Astrocyte (in vitro differentiated cells and primary cell): ENCODE results near the gene IL34. TPM values are rescaled to one million over a fixed set of nuclear protein-coding genes. Genes with fewer than 3 reads are reported as not detected.

Source experiments
- DNase-seq: peaks from one replicate; pipeline ENCODE4 v3.0.0-alpha.2; 2010; ENCODE audit warnings: low read depth
- FAIRE-seq: peaks from 2 replicates; lab custom pipeline; 2011; peaks lifted over from hg19 to GRCh38; lab: Jason Lieb, UNC
- H2AFZ ChIP-seq: 2 replicates; pipeline ENCODE4 v1.6.0; 2012; ENCODE audit warnings: low read depth, low read length, inconsistent platforms
- H3K27ac ChIP-seq: 2 replicates; pipeline ENCODE4 v1.5.1; 2011; ENCODE audit warnings: low read depth, low read length, inconsistent platforms
- H3K27me3 ChIP-seq: 2 replicates; pipeline ENCODE4 v1.6.0; 2011; ENCODE audit warnings: low read length, inconsistent platforms; ENCODE audit not compliant: insufficient read depth
- H3K36me3 ChIP-seq: 2 replicates; pipeline ENCODE4 v1.5.1; 2011; ENCODE audit warnings: low read length, inconsistent platforms; ENCODE audit not compliant: insufficient read depth
- H3K4me1 ChIP-seq: 2 replicates; pipeline ENCODE4 v1.5.1; 2011; ENCODE audit warnings: low read length, inconsistent platforms; ENCODE audit not compliant: insufficient read depth
- H3K4me2 ChIP-seq: 2 replicates; pipeline ENCODE4 v1.6.0; 2012; ENCODE audit warnings: low read length, inconsistent platforms
- H3K4me3 ChIP-seq: 2 replicates; pipeline ENCODE4 v1.5.1; 2011; ENCODE audit warnings: low read depth, mild to moderate bottlenecking, low read length, inconsistent platforms; ENCODE audit not compliant: insufficient read depth
- H3K79me2 ChIP-seq: 2 replicates; pipeline ENCODE4 v1.6.0; 2012; ENCODE audit warnings: mild to moderate bottlenecking, low read length, inconsistent platforms; ENCODE audit not compliant: insufficient read depth
- H3K9ac ChIP-seq: 2 replicates; pipeline ENCODE4 v1.6.0; 2012; ENCODE audit warnings: mild to moderate bottlenecking, low read length, inconsistent platforms
- H3K9me3 ChIP-seq: 2 replicates; pipeline ENCODE4 v1.5.1; 2012; ENCODE audit warnings: low read depth, mild to moderate bottlenecking, low read length, inconsistent platforms; ENCODE audit not compliant: insufficient read depth
- H4K20me1 ChIP-seq: 2 replicates; pipeline ENCODE4 v1.6.0; 2012; ENCODE audit warnings: low read length, inconsistent platforms; ENCODE audit not compliant: insufficient read depth
- H3K27ac Mint-ChIP-seq: one replicate; pipeline ENCODE4 v1.8.0; 2021; ENCODE audit warnings: mild to moderate bottlenecking, mixed read lengths; ENCODE audit not compliant: unreplicated experiment
- H3K27me3 Mint-ChIP-seq: one replicate; pipeline ENCODE4 v1.8.0; 2021; ENCODE audit warnings: low read depth, mixed read lengths; ENCODE audit not compliant: unreplicated experiment
- H3K36me3 Mint-ChIP-seq: one replicate; pipeline ENCODE4 v1.8.0; 2021; ENCODE audit warnings: low read depth, mixed read lengths; ENCODE audit not compliant: unreplicated experiment
- H3K4me1 Mint-ChIP-seq: one replicate; pipeline ENCODE4 v1.8.0; 2021; ENCODE audit warnings: low read depth, mixed read lengths; ENCODE audit not compliant: unreplicated experiment
- H3K4me3 Mint-ChIP-seq: one replicate; pipeline ENCODE4 v1.8.0; 2021; ENCODE audit warnings: mild to moderate bottlenecking, moderate library complexity, mixed read lengths; ENCODE audit not compliant: unreplicated experiment
- H3K9me3 Mint-ChIP-seq: one replicate; pipeline ENCODE4 v1.8.0; 2021; ENCODE audit warnings: mild to moderate bottlenecking, mixed read lengths; ENCODE audit not compliant: unreplicated experiment
- EZH2 ChIP-seq: IDR thresholded peaks from 2 replicates; pipeline ENCODE4 v1.6.1; 2012; ENCODE audit warnings: mild to moderate bottlenecking, low read length, inconsistent platforms; ENCODE audit not compliant: insufficient read depth
- total RNA-seq: library from RNA; stranded (reverse); gene quantifications from 2 replicates; pipeline ENCODE4 v1.2.1, GENCODE V29; 2021
- TF ChIP-seq, protein P1 (sequence below): IDR thresholded peaks from 2 replicates; pipeline ENCODE4 v1.5.1; 2011; ENCODE audit warnings: low read depth, mild to moderate bottlenecking, inconsistent platforms, low read length, moderate library complexity; ENCODE audit not compliant: insufficient read depth

The IL34 gene
- total RNA-seq, 1 donor from 2014 or later = 0.34 TPM

DNA sequence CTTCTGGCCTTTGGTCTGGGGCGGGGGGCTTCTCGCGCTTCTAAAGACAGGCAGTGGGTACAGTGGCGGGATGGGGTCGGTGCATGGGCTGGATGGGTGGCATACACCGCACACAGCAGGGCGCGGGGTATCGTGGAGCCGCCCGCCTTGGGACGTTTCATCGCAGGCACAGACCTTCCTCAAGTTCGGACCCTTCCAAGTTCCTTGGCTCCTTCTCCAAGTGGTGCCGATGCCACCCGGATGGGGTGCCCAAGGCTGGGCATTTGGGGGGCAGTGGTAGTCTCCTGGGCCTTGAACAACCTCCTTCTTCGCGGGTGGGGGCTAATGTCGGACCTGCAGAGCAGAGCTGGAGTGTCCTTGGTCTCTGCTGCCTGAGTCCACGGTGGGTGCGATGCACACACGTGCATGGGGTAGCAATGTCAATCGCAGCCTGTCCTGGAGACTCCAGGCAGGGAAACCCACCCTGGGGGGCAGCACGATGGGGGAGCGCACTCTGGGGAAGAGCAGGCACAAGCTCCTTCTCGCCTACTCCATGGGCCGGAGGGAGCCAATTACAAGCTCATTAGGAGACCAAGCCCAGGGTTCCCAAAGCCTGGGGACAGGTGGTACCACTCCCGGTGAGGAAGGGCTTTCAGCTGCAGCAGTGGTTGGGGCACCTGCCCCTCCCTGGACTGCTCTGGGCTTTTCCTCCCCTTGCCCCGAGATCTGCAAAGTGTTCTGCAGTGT lies 40.2 kb downstream of the IL34 start:
- H3K79me2 ChIP-seq = peaks cover 39% of the 10 kb centered on the region
- Mint-ChIP-seq H3K27ac (peak overlapping the region; percentile 75), H3K36me3 (peaks cover 2% of the 10 kb centered on the region), H3K4me3 (peak overlapping the region; percentile 83), H3K4me1 (peaks cover 18% of the 10 kb centered on the region), H3K9me3 (no peaks in the 10 kb centered on the region), H3K27me3 (no peaks in the 10 kb centered on the region)
- H3K4me2 ChIP-seq = peak overlapping the region; percentile 88
- H3K9ac ChIP-seq = peak overlapping the region; percentile 75
- no peak overlapping the region for H2AFZ ChIP-seq
- no peak for TF ChIP-seq EZH2
- no peak overlapping the region for H3K27ac ChIP-seq
- no peaks in the 10 kb centered on the region for H3K9me3 ChIP-seq
- H3K36me3 ChIP-seq = no peaks in the 10 kb centered on the region
- no peaks in the 10 kb centered on the region for H3K27me3 ChIP-seq
- FAIRE-seq (no peak), DNase-seq (no peak)
- H3K4me3 ChIP-seq = peak overlapping the region; percentile 54
- peaks cover 40% of the 10 kb centered on the region for H3K4me1 ChIP-seq
- peaks cover 33% of the 10 kb centered on the region for H4K20me1 ChIP-seq

DNA sequence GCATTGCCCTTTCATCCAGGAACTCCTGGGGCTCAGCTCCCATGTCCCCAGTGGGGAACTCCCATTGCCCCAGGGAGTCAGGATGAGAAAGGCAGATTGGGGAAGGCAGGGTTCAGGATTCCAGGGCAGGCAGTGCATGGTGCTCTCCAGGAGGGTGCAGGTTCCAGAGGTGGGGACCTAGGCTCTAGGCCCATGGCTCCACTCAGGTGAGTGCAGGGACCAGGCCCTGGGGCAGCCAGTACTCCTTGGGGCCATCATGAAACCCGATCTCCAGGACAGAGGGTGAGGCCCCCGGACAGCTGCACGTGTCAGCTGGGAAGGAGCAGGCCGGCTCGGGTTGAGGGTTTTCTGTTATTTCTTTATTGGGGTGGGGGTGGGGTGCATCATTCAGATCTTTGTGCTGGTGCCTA lies 40.7 kb downstream of the IL34 start:
- TF ChIP-seq EZH2 = no peak
- TF ChIP-seq, protein P1, sequence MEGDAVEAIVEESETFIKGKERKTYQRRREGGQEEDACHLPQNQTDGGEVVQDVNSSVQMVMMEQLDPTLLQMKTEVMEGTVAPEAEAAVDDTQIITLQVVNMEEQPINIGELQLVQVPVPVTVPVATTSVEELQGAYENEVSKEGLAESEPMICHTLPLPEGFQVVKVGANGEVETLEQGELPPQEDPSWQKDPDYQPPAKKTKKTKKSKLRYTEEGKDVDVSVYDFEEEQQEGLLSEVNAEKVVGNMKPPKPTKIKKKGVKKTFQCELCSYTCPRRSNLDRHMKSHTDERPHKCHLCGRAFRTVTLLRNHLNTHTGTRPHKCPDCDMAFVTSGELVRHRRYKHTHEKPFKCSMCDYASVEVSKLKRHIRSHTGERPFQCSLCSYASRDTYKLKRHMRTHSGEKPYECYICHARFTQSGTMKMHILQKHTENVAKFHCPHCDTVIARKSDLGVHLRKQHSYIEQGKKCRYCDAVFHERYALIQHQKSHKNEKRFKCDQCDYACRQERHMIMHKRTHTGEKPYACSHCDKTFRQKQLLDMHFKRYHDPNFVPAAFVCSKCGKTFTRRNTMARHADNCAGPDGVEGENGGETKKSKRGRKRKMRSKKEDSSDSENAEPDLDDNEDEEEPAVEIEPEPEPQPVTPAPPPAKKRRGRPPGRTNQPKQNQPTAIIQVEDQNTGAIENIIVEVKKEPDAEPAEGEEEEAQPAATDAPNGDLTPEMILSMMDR = no peak
- Histone ChIP-seq H2AFZ (no peak overlapping the region), H4K20me1 (peaks cover 27% of the 10 kb centered on the region), H3K4me3 (no peak overlapping the region), H3K27ac (no peak overlapping the region), H3K36me3 (no peaks in the 10 kb centered on the region), H3K9me3 (no peaks in the 10 kb centered on the region), H3K4me1 (peaks cover 45% of the 10 kb centered on the region), H3K79me2 (peaks cover 34% of the 10 kb centered on the region), H3K4me2 (peak overlapping the region; percentile 19), H3K27me3 (no peaks in the 10 kb centered on the region), H3K9ac (no peak overlapping the region)
- H3K27ac Mint-ChIP-seq = peak overlapping the region; percentile 69
- no peaks in the 10 kb centered on the region for H3K9me3 Mint-ChIP-seq
- DNase-seq = no peak
- H3K4me3 Mint-ChIP-seq = no peak overlapping the region
- H3K27me3 Mint-ChIP-seq = no peaks in the 10 kb centered on the region
- peaks cover 18% of the 10 kb centered on the region for H3K4me1 Mint-ChIP-seq
- FAIRE-seq = no peak
- peaks cover 2% of the 10 kb centered on the region for H3K36me3 Mint-ChIP-seq

DNA sequence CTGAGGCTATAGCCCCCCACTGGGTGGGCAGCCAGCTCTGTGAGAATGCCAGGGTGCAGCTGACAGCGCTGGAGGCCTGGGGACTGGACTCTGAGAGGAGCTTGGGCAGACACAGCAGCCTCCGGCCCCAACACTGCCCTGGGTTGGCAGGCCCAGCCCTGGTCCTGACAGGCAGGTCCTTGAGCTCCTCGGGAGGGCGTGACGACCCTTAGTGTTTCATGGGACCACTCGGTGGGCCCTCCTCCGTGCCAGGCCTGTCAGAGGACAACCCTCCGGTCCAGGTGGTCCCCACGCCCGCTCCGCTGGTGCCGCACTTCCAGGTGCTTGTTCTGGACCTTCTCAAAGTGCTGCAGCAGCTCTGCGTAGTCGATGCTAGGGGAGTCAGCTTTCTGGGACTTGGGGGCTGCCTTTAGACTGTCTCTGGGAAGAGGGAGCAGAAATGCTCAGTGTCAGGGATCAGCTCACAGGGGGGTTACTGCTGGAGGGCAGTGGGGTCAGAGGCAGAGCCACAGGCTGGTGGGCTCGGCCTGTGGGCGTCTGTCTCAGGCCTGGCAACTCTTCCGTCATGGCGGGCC lies 41.4 kb downstream of the IL34 start:
- Histone ChIP-seq H3K9me3 (no peaks in the 10 kb centered on the region), H4K20me1 (peaks cover 21% of the 10 kb centered on the region), H3K79me2 (peaks cover 27% of the 10 kb centered on the region), H3K27ac (no peak overlapping the region), H3K36me3 (no peaks in the 10 kb centered on the region), H3K4me3 (no peak overlapping the region), H3K27me3 (no peaks in the 10 kb centered on the region), H3K4me1 (peaks cover 52% of the 10 kb centered on the region), H2AFZ (no peak overlapping the region), H3K9ac (no peak overlapping the region), H3K4me2 (peak overlapping the region; percentile 19)
- H3K27me3 Mint-ChIP-seq = no peaks in the 10 kb centered on the region
- DNase-seq (no peak), FAIRE-seq (no peak)
- no peak overlapping the region for H3K4me3 Mint-ChIP-seq
- TF ChIP-seq, protein P1 = no peak
- no peak for TF ChIP-seq EZH2
- H3K27ac Mint-ChIP-seq = peak overlapping the region; percentile 69
- H3K36me3 Mint-ChIP-seq = peaks cover 2% of the 10 kb centered on the region
- no peaks in the 10 kb centered on the region for H3K9me3 Mint-ChIP-seq
- peaks cover 18% of the 10 kb centered on the region for H3K4me1 Mint-ChIP-seq
